ENCODE measurements around the gene PDIA6.

The PDIA6 gene

DNA sequence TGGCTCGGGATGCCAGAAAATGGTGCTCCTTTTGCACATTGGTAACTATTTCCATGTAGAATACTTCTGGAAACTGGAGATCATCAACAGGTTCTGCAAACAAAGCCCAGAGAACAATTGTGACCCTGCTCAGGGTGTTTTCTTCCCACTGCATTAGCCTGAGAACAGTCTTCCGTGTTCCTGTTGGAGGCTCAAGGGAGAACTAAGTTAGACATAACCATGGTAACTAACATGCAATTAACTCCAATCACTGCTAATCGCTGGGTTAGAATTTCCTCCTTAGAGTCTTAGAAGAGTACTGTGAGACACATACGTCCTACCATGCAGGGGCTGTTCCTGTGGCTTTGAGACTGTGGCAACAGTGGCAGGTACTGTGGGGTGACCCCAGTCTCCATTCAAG, 36.0 kb upstream of the PDIA6 start:
- H2AFZ ChIP-seq (ENCODE audit: low read depth, low read length, severe bottlenecking) = no peak overlapping the region
- H3K9me2 ChIP-seq (replicated peaks; ENCODE audit: insufficient read depth, low read length) = no peaks in the 10 kb centered on the region
- H3K4me3 ChIP-seq (ENCODE audit: insufficient read depth, low read length, poor library complexity, severe bottlenecking) = no peak overlapping the region
- no peak overlapping the region for H3K27ac ChIP-seq (ENCODE audit: low read depth, low read length)
- no peak overlapping the region for H3K9ac ChIP-seq (ENCODE audit: low read length)
- no peaks in the 10 kb centered on the region for H3K9me3 ChIP-seq (ENCODE audit: insufficient read depth, low read length)
- H3K36me3 ChIP-seq (ENCODE audit: low read length) = no peaks in the 10 kb centered on the region
- TF ChIP-seq, protein P1, sequence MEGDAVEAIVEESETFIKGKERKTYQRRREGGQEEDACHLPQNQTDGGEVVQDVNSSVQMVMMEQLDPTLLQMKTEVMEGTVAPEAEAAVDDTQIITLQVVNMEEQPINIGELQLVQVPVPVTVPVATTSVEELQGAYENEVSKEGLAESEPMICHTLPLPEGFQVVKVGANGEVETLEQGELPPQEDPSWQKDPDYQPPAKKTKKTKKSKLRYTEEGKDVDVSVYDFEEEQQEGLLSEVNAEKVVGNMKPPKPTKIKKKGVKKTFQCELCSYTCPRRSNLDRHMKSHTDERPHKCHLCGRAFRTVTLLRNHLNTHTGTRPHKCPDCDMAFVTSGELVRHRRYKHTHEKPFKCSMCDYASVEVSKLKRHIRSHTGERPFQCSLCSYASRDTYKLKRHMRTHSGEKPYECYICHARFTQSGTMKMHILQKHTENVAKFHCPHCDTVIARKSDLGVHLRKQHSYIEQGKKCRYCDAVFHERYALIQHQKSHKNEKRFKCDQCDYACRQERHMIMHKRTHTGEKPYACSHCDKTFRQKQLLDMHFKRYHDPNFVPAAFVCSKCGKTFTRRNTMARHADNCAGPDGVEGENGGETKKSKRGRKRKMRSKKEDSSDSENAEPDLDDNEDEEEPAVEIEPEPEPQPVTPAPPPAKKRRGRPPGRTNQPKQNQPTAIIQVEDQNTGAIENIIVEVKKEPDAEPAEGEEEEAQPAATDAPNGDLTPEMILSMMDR (IDR thresholded peaks at IDR 0.05; ENCODE audit: insufficient read depth, low read length, poor library complexity, severe bottlenecking) = no peak
- TF ChIP-seq EZH2phosphoT487 (conservative IDR thresholded peaks at IDR 0.05; ENCODE audit: low read length) = no peak
- H3F3A ChIP-seq (ENCODE audit: insufficient read depth) = no peaks in the 10 kb centered on the region
- H3K79me2 ChIP-seq (ENCODE audit: insufficient read depth, low read length) = no peaks in the 10 kb centered on the region
- H4K20me1 ChIP-seq (ENCODE audit: low read depth, low read length) = no peaks in the 10 kb centered on the region
- H3K27me3 ChIP-seq (ENCODE audit: low read length) = no peaks in the 10 kb centered on the region
- no peak overlapping the region for H3K4me2 ChIP-seq (ENCODE audit: low read depth, low read length, poor library complexity, severe bottlenecking)

DNA sequence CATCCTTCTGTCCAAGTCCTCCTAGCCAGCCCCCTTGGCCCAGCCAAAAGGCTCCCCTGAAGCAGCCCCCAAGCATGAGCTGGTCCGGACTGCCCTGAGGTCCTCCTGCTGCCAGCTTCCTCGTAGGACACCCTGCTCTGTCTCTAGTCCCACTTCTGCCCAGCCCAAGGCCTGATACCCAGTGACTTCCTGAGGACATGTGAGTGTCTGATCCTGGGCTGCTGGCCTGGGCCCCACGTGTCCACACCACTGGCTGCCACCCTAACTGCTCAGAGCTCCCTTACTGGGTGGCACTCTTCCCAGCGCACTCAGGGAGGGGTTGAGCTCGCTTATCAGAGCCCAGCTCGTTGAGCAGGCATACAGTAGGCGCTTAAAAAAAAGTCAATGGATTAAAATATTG, 34.4 kb upstream of the PDIA6 start:
- H2AFZ ChIP-seq (ENCODE audit: low read depth, low read length, severe bottlenecking) = no peak overlapping the region
- H3K27ac ChIP-seq (ENCODE audit: low read depth, low read length) = no peak overlapping the region
- H3K27me3 ChIP-seq (ENCODE audit: low read length) = no peaks in the 10 kb centered on the region
- no peaks in the 10 kb centered on the region for H3K9me3 ChIP-seq (ENCODE audit: insufficient read depth, low read length)
- H3K9ac ChIP-seq (ENCODE audit: low read length) = no peak overlapping the region
- no peak overlapping the region for H3K4me2 ChIP-seq (ENCODE audit: low read depth, low read length, poor library complexity, severe bottlenecking)
- TF ChIP-seq EZH2phosphoT487 (conservative IDR thresholded peaks at IDR 0.05; ENCODE audit: low read length) = no peak
- TF ChIP-seq, protein P1 (IDR thresholded peaks at IDR 0.05; ENCODE audit: insufficient read depth, low read length, poor library complexity, severe bottlenecking) = no peak
- no peaks in the 10 kb centered on the region for H3K79me2 ChIP-seq (ENCODE audit: insufficient read depth, low read length)
- no peaks in the 10 kb centered on the region for H4K20me1 ChIP-seq (ENCODE audit: low read depth, low read length)
- no peaks in the 10 kb centered on the region for H3F3A ChIP-seq (ENCODE audit: insufficient read depth)
- H3K36me3 ChIP-seq (ENCODE audit: low read length) = no peaks in the 10 kb centered on the region
- no peaks in the 10 kb centered on the region for H3K9me2 ChIP-seq (replicated peaks; ENCODE audit: insufficient read depth, low read length)
- H3K4me3 ChIP-seq (ENCODE audit: insufficient read depth, low read length, poor library complexity, severe bottlenecking) = no peak overlapping the region

DNA sequence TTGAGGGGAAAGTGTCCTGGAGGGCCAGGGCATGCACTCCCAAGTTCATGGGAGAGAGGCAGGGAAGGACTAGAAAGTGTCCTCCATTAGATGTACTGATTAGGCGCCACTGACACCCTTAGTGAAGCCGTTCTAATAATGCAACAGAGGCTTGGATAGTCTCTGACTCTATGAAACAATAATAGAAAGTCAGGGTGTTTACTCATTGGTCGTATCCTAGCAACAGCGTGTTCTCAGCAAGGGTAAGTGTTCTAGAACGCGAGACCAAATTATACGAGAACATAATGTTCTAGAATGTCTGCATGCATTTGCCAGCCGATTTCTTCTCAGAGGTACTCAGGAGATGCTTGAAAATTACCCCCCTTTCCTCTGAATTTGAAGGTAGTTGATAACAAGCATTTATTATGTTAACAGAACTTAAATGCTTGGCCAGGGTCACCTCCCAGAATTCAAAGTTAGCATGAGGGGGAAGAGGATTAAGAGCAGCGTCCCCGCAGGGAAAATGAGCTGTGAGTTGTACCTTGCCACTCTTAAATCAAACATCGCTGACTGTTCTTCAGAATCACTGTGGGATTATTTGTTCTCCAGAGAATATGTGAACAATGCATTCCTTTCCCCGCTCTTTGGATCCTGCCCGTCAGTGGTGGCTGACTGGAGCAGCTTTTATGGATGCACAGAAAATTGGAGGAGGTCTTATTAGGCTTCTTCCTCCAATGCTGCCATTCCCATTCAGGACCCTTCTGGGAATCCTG, 33.7 kb upstream of the PDIA6 start:
- H3K36me3 ChIP-seq (ENCODE audit: low read length) = no peaks in the 10 kb centered on the region
- H4K20me1 ChIP-seq (ENCODE audit: low read depth, low read length) = no peaks in the 10 kb centered on the region
- H3K9ac ChIP-seq (ENCODE audit: low read length) = no peak overlapping the region
- H3K4me3 ChIP-seq (ENCODE audit: insufficient read depth, low read length, poor library complexity, severe bottlenecking) = no peak overlapping the region
- TF ChIP-seq EZH2phosphoT487 (conservative IDR thresholded peaks at IDR 0.05; ENCODE audit: low read length) = no peak
- TF ChIP-seq, protein P1 (IDR thresholded peaks at IDR 0.05; ENCODE audit: insufficient read depth, low read length, poor library complexity, severe bottlenecking) = no peak
- no peak overlapping the region for H3K4me2 ChIP-seq (ENCODE audit: low read depth, low read length, poor library complexity, severe bottlenecking)
- no peaks in the 10 kb centered on the region for H3K9me2 ChIP-seq (replicated peaks; ENCODE audit: insufficient read depth, low read length)
- H3F3A ChIP-seq (ENCODE audit: insufficient read depth) = no peaks in the 10 kb centered on the region
- H3K9me3 ChIP-seq (ENCODE audit: insufficient read depth, low read length) = peaks cover 6% of the 10 kb centered on the region; the same call in 1 of the 2 replicates
- H3K27ac ChIP-seq (ENCODE audit: low read depth, low read length) = no peak overlapping the region
- no peak overlapping the region for H2AFZ ChIP-seq (ENCODE audit: low read depth, low read length, severe bottlenecking)
- H3K27me3 ChIP-seq (ENCODE audit: low read length) = no peaks in the 10 kb centered on the region
- no peaks in the 10 kb centered on the region for H3K79me2 ChIP-seq (ENCODE audit: insufficient read depth, low read length)
